NK-92 (cell line): ENCODE results near the gene RNLS.

Source experiments
- DNase-seq: peaks from one replicate; lab custom pipeline; 2025; ENCODE audit not compliant: unreplicated experiment; lab: John Stamatoyannopoulos, UW

Gene RNLS

GRCh38 chr10:88582806-88583583, at the start of gene RNLS:
Gene RNLS (minus strand): TSS chr10:88583318.
- no peak for DNase-seq

GRCh38 chr10:88624840-88625239, 41.7 kb upstream of the RNLS start:
- DNase-seq: no peak

- no peak for DNase-seq
Observed at GRCh38 chr10:88623835-88624234, 40.7 kb upstream of the RNLS start.

GRCh38 chr10:88620441-88620840, 37.3 kb upstream of the RNLS start:
- no peak for DNase-seq

GRCh38 chr10:88618496-88618895, 35.4 kb upstream of the RNLS start:
- no peak for DNase-seq

- no peak for DNase-seq
Observed at GRCh38 chr10:88617772-88618300, 34.7 kb upstream of the RNLS start.

- DNase-seq: no peak
Observed at GRCh38 chr10:88616250-88616977, 33.3 kb upstream of the RNLS start.

- DNase-seq: no peak
Observed at GRCh38 chr10:88608780-88609179, 25.7 kb upstream of the RNLS start.

- no peak for DNase-seq
Observed at GRCh38 chr10:88608052-88608732, 25.1 kb upstream of the RNLS start.

- DNase-seq: no peak
Observed at GRCh38 chr10:88598055-88598454, 14.9 kb upstream of the RNLS start.

- no peak for DNase-seq
Observed at GRCh38 chr10:88594482-88594881, 11.4 kb upstream of the RNLS start.

- DNase-seq: no peak
Observed at GRCh38 chr10:88592906-88593305, 9.8 kb upstream of the RNLS start.

GRCh38 chr10:88592381-88592780, 9.3 kb upstream of the RNLS start:
- DNase-seq: no peak

GRCh38 chr10:88586462-88586861, 3.3 kb upstream of the RNLS start, which contains the start of gene LIPJ:
Gene LIPJ (plus strand): TSS chr10:88586762. CDS start chr10:88590688, 3,926 bp downstream.
- no peak for DNase-seq

- no peak for DNase-seq
Observed at GRCh38 chr10:88583584-88583957, 453 bp upstream of the RNLS start.

- DNase-seq: no peak
Observed at GRCh38 chr10:88582411-88582805, 710 bp downstream of the RNLS start.

GRCh38 chr10:88565072-88565471, 18.0 kb downstream of the RNLS start:
- no peak for DNase-seq

GRCh38 chr10:88562152-88562551, 21.0 kb downstream of the RNLS start:
- DNase-seq: no peak

- no peak for DNase-seq
Observed at GRCh38 chr10:88557658-88558057, 25.5 kb downstream of the RNLS start.

GRCh38 chr10:88557256-88557655, 25.9 kb downstream of the RNLS start:
- DNase-seq: no peak

GRCh38 chr10:88555190-88555908, 27.8 kb downstream of the RNLS start:
- no peak for DNase-seq
